GM19467 (cell line): ENCODE results near the gene SLC66A2.

Experiments
- ATAC-seq: cut with Tn5 transposase; IDR thresholded peaks from one replicate; pipeline ENCODE4 v1.9.1; 2021; ENCODE audit warnings: mild to moderate bottlenecking, moderate library complexity; ENCODE audit not compliant: unreplicated experiment

Gene SLC66A2

DNA sequence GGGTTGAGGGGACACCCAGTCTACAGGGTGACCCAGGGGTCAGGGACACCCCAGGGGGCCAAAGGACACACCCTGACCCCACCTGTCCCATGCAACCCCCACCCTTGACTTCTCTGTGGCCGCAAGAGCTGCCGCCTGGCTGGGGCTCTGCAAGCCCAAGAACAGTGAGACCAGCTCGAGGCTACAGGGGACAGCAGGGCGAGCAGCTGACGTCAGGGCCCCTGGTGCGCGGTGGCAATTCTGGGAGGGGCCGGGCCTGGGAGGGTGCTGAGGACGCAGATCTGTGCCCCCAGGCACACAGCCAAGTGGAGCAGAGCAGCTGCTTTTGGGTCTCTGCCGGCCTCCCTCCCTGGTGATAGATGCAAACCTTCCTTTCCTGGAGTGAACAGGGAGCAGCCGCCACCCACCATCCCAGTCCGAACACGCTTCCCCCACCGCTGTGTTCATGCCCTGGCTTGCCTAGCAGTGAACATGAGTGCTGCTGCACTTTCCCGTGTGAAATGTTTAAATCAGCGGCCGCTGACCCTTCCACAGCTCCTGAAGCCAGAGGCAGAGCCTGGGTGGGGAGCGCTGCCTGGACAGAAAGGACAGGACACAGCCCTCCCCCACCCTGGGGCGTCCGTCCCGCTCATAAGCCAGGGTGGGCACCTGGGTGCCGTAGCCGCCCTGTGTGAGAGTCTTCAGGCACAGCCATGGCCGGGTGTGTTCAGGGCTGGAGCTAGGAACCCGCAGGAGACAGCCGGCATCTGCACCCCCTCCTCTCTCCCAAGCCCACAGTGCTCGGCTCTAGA, 46.9 kb downstream of the SLC66A2 start:
- no peak for ATAC-seq

DNA sequence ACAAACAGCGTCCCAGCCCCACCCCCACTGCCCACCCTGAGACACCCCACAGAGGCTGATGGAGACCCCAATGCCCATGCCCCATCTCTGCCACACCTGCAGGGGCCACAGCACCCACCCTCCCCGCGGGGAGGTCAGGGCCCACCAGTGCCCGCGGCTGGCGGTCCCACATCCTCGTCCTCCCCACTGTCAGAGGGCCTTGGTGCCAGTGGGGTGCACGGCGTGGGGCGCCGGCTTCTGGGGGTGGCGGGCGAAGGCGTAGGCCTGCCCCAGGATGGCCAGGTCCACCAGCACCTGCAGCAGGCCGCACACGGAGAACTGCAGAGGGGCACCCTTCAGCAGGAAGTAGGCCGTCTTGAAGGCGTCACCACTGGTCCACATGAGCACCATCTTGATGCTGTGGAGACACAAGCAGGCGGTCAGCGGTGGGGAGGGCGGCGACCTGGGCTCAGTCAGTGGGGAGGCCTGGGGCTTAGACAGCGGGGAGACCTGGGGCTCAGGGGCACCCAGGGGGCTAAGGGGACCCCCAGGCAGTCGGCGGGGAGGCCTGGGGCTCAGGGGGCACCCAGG, 47.6 kb downstream of the SLC66A2 start:
- no peak for ATAC-seq

DNA sequence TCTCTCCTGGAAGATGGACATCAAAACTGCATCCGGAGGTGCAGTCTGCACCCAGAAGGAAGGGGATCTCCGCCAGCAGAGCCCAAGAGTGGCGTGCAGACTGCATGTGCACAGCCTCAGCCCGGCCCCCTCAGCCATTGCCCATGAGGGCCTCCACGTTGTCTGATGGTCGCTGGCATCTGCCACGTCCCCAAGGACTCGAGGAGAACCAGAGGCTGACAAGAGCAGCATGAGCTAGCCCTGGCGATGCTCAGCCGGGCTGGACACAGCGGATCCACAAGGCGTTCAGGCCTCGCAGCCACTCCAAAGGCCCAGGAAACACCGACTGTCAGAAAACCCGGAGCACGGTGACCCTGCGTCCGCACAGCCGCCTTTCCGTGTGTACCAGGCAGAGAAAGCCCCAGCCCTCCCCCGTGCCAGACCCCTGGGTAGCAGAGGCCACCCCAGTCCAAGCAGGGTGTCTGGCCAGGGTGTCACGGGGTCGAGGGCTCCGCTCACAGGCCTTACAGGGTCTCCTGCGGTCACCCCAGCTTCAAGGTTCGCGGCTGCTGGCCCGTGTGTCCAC, 48.3 kb downstream of the SLC66A2 start:
- ATAC-seq = no peak

DNA sequence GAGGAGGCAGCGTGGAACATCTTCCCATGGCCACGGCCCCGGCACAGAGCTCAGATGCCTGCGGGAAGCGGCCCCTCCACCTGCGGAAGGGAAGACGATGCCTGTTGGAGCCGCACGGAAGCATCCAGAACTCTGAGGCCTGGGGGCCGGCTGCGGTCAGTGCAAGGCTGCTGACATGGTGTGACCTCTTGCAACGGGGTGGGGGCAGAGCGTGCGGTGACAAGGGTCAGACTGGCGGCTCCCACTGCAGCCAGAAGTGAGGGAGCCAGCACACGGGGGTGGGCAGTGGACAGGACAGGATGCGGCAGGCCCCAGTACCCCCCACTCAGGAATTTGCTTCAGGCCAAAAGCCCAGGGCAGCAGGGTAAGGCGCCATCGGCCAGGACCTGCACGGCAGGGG, 48.8 kb downstream of the SLC66A2 start:
- no peak for ATAC-seq

GRCh38 chr18:79902075-79902474, 49.4 kb downstream of the SLC66A2 start:
- ATAC-seq = no peak

- no peak for ATAC-seq
These were observed 49.8 kb downstream of the SLC66A2 start for GRCh38 chr18:79901665-79902064.

DNA sequence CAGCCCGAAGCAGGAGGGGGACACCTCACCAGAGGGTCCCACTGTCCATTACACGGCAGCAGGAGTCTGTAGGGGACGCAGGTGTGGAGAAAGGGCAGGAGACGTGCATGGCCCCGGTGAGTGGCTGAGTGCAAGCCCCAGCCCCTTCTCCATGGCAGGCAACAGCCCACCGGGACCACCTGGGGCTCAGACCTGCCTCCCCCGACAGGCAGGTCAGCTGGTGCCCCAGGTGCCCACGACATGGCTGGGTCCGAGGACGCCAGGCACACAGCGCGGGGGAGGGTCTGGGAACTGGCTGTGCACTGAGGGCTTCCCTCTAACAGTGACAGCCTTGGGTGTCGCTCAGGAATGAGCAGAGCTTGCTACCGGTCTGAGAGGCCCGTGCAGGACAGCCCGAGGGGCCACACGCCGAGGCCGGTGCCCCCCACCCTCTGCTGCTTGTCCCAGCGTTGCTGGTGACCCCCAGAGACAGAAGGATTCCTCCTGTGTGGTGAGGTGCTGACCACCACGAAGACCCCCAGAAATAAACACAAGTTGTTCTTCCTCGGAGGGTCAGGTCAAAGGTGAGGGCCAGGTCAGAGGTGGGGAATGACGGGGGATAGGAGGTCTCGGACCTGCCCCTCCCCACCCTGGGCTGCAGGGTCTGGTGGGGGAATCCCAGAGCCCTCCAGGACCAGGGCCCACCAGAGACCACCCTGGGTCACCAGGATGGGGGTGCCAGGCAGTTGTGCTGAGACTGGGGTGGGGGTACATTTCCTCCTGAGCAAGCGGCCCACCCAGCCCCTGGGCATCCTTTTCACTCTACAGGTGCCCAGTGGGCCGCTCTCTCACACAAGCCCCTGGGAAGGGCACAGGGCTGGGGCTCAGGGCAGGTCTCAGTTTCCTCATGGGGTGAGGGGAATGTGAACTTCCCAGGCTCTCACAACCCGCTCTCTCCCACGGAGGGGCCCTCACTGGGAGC, 50.6 kb downstream of the SLC66A2 start:
- ATAC-seq = no peak

DNA sequence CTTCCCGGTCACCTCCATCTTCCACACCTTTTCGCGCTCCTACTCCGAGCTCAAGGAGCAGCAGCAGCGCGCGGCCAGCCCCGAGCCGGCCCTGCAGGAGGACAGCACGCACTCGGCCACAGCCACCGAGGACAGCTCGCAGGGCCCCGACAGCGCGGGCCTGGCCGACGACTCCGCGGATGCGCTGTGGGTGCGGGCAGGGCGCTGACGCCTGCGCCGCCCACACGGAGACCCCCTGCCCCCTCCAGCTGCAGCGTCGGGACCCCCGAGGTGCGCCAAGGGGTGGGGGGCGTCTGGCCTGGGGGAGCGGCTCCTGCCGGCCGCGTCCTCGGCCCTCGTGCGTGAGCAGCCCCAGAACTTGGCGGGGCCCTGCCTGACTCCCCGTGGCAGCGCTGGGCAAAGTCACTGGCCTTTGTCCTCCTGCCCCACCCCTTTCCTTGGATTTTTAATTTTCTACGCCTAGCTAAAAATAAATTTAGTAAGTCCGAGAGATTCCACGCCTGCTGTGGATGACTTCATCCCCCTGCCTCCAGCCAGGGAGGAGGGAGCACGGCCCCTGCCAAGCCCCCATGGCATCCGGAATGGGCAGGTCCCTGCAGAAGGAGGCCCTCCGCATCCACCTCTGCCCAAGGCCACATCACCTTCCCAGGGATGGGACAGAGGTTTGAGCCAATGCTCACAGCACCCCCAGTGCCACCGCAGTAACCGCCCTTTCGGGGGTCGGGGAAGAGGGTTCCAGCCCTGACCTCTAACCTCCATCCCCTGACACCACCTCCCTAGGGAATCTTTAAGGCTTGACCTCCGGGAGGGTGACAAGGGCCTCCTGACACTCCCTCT, 51.6 kb downstream of the SLC66A2 start:
- no peak for ATAC-seq

GRCh38 chr18:79898952-79899608, 52.4 kb downstream of the SLC66A2 start:
- ATAC-seq = no peak

DNA sequence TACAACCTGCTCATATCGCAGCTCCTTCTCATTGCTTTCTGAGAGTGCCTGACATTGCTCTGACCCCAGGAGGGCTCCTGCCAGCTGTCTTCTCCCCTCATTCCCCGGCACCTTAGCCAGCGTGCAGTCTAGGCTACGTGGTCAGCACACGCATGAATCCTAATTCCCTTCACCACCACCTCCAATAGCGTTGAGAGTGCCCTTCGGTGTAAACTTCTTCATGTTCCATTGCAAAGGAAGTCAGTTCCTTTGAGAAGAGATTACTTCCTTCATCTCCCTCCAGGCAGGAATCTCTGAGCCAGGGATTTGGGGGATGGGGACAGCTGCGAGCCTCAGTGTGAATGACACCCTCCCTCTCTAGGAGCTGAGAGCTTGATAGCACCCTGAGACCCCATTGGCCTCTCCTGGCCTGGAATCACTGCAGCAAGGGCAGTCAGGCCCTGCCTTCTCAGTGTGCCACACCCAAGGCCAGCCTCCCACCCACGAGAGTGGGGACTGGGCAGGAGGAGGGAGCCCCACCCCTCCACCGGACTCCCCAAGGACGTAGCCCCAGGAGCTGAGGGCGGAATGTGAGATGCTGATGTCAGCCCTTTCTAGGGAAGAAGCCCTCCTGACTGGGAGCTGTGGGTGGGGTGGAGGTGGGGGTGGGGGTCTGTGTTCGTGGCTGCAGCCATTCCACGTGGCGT, 53.4 kb downstream of the SLC66A2 start:
- no peak for ATAC-seq

DNA sequence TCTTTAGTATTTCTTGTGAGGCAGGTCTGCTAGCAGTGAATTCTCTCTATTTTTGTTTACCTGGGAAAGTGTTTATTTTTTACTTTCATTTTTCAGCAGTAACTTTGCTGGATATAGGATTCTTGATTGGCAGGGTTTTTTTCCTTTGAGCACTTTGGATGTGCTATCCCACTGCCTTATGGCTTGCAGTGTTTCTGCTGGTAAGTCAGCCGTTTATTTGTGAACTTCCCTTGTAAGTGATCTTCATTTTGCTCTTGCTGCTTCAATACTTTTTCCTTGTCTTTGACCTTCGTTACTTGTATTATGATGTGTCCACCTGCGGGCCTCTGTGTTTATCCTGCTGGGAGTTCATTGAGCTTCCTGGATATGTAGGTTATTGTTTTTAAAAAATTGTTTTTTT, 54.7 kb downstream of the SLC66A2 start:
- ATAC-seq = no peak

DNA sequence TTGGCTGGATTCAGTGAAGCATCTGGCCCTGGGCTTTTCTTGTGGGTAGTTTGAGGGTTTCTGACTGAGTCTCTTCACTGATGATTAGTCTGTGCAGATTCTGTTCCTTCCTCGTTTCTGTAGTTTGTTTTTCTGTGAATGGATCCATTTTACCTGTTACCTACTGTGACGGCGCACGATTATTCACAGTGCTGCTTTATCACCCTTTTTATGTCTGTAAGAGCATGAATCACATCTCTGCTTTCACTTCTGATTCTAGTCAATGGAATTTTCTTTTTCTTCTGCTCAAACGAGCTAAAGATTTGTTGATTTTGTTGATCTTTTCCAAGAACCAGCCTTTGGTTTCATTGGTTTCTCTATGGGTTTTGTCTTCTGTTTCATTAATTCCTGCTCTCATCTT, 60.8 kb downstream of the SLC66A2 start:
- no peak for ATAC-seq

DNA sequence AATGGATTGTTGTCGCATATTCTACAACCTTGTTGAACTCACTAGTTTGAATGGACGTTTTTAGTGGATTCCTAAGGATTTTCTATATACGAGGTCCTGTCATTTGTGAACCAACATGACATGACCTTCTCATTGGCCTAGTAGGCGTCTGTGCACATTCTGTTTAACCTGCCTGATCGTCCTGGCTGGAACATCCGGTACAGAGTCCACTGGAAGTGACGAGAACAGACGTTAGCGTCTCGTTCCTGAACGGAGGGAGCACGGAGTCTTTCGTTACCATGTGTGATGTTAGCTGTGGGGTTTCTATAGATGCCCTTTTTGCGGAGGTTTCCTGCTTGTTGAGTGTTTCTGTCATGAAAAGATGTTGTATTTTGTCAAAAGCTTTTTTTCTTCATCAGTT, 61.9 kb downstream of the SLC66A2 start:
- ATAC-seq = no peak

DNA sequence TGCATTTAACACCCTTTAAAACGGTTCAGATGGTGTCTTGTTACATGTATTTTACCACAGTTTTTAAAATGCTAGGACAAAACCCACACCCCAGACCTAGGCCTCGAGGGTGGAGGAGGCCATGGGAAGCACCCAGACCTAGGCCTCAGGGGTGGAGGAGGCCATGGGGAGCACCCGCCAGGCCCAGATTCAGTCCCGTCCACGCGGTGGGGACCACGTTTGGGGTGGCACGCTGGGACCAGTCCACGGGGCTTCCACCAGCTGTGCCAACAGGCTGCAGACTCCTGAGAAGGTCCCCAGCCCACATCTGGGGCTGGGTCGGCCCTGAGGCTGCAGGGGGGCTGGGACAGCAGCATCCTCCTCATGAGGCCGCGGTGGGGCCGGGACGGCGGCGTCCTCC, 63.4 kb downstream of the SLC66A2 start:
- ATAC-seq = no peak

DNA sequence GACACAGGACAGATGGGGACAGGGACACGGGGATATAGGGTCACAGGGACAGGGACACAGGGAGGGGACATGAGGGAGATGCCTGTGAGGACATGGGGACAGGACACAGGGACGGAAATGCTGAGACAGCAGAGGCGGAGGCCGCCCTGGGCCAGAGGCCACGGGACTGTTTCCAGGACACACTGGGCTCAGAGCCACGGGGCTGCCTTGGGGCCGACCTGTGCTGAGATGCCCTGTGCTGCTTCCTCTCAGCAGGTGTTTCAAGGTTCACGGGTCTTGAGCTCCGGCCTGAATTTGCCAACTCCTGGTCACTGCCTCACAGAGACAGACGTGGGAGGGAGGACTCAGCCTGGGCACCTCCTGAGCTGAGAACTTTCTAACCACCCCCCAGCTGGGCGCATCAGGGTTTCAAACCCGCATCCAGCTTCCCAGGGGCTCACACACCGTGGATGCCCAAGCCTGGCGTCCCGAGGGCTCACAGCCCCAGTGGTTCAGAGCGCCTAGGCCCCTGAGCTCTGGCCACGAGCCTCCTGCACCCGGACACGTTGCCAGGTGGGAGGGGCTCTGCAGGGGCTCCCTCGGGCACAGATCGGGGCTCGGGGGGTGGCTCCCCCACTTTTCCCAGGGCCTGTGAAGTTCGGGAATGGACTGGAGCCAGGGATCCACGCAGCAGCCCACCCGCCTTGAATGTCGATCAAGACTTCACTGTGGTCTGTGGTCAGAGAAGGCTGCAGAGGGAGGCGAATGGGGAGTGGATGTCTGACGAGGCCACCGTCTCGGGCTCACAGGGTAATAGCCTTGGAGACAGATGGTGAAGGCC, 64.1 kb downstream of the SLC66A2 start:
- ATAC-seq = no peak

DNA sequence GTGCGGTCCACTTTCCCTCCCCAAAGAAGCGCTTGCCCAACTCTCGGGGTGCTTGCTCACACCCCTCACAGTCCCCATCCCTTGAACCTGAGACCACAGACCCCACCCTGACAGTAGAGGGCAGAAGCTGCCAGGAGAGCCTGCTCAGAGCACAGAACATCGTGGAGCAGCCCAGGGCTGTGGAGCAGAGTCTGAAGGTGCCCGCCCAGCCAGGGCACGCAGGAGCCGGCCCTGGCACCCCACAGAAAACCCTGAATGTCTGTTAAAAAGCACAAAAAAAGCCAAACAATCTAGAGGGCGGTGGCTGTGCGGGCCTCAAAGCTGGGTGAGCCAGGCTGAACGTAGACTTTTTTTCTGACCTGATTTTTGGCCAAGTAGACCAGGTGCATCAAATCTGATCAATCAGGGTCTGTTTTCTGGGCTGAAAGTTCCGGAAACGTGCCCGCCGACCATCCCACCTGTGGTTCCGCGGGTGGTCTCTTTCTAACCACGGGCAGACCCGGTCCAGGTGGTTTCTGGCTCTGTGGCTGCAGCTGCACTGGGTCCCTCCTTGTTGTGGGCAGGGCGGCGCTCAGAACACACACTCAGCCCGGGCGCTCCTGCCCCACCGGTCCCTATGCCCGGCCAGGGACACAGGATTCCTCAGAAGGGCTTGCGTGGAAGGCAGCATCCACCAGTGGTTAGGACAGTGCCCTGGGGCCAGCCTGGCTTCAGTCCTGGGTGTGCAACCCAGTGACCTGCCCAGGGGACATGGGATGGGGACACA, 66.3 kb downstream of the SLC66A2 start:
- ATAC-seq = no peak

DNA sequence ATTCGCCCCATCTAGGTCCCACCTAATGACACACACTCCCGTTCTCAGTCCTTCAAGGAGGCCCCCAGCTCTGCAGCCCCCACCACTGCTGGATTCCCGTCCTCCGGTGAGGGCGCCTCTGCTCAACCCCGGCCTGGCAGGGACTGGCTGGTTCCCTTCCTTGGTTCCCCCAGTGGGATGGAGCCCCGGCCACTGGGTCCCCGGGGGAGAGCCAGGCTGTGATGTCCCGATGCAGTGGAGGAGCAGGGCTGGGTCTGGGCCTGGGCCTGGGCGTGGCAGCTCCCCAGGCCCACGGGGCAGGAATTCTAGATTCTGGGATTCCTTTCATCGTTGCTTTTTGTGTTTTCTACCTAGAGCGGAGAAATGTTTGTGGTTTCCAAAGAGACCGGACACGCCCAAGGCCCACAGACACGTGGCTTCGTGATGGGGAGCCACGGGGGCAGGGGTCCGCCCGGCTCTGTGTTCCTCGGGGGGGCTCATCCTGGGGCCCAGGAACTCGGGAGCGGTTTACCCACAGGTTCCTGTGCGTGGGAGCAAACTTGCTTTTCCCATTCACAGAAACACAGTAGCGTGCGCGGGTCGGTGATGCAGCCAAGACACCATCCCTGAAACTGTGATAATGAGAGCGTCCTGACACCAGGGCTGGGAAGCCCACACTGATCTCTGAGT, 67.0 kb downstream of the SLC66A2 start:
- no peak for ATAC-seq
